ENCODE results near the gene SLC23A2.
A peak's percentile ranks its signal among the peaks of the same experiment; 100 is the strongest.

SLC23A2 gene

GRCh38 chr20:4837760-4838159, 163.6 kb downstream of the SLC23A2 start:
- DNase-seq: no peak

GRCh38 chr20:4836935-4837334, 164.4 kb downstream of the SLC23A2 start:
- no peak for DNase-seq

- no peak for DNase-seq
These were observed 164.8 kb downstream of the SLC23A2 start for GRCh38 chr20:4836473-4836872.

GRCh38 chr20:4835244-4836177, 165.8 kb downstream of the SLC23A2 start:
- DNase-seq: no peak

- DNase-seq: no peak
These were observed 168.1 kb downstream of the SLC23A2 start for GRCh38 chr20:4833074-4833728.

- no peak for DNase-seq
These were observed 168.8 kb downstream of the SLC23A2 start for GRCh38 chr20:4832469-4832868.

GRCh38 chr20:4830696-4831095, 170.6 kb downstream of the SLC23A2 start:
- no peak for DNase-seq

- DNase-seq: no peak
These were observed 171.1 kb downstream of the SLC23A2 start for GRCh38 chr20:4830259-4830658.

- no peak for DNase-seq
These were observed 171.6 kb downstream of the SLC23A2 start for GRCh38 chr20:4829514-4830215.

GRCh38 chr20:4828830-4829513, 172.3 kb downstream of the SLC23A2 start:
- DNase-seq: no peak

GRCh38 chr20:4821590-4821989, 179.7 kb downstream of the SLC23A2 start:
- no peak for DNase-seq

- no peak for DNase-seq
These were observed 180.3 kb downstream of the SLC23A2 start for GRCh38 chr20:4820806-4821518.

GRCh38 chr20:4819901-4820300, 181.4 kb downstream of the SLC23A2 start:
- DNase-seq: no peak

- DNase-seq: no peak
These were observed 184.1 kb downstream of the SLC23A2 start for GRCh38 chr20:4817230-4817671.

- no peak for DNase-seq
These were observed 185.7 kb downstream of the SLC23A2 start for GRCh38 chr20:4815628-4816027.

- peak in 4 of 6 experiments; percentile 80 to 84 (median 83) for DNase-seq
These were observed 186.5 kb downstream of the SLC23A2 start for GRCh38 chr20:4814696-4815252.

- DNase-seq: peak; percentile 69 to 89 (median 82)
These were observed 187.2 kb downstream of the SLC23A2 start for GRCh38 chr20:4813863-4814695.

- peak in 2 of 6 experiments; percentile 9 to 19 for DNase-seq
These were observed 188.0 kb downstream of the SLC23A2 start for GRCh38 chr20:4813076-4813862.

GRCh38 chr20:4812641-4813075, 188.7 kb downstream of the SLC23A2 start:
- peak in 2 of 6 experiments; percentile 12 to 38 for DNase-seq

GRCh38 chr20:4812216-4812615, 189.1 kb downstream of the SLC23A2 start:
- peak in 1 of 6 experiments; percentile 16 for DNase-seq
